Fibroblast of lung (primary cell): ENCODE data around the gene PLK2.

Experiments used
- EZH2 ChIP-seq: IDR thresholded peaks from 2 replicates; pipeline ENCODE4 v1.5.1; 2012; ENCODE audit warnings: low read length, control low read depth, mild to moderate bottlenecking; ENCODE audit errors: missing control alignments
- TF ChIP-seq, protein P1 (sequence below), 2 donors: IDR thresholded peaks in 1 of 2; conservative IDR thresholded peaks in 1 of 2; 1 replicate in 1 of 2; 2 replicates in 1 of 2; pipeline ENCODE4 v1.5.1; 2011 to 2012; ENCODE audit warnings: low read length in 2 of 2, control low read depth in 1 of 2, inconsistent platforms in 1 of 2, low read depth in 1 of 2, mild to moderate bottlenecking in 1 of 2

DNA sequence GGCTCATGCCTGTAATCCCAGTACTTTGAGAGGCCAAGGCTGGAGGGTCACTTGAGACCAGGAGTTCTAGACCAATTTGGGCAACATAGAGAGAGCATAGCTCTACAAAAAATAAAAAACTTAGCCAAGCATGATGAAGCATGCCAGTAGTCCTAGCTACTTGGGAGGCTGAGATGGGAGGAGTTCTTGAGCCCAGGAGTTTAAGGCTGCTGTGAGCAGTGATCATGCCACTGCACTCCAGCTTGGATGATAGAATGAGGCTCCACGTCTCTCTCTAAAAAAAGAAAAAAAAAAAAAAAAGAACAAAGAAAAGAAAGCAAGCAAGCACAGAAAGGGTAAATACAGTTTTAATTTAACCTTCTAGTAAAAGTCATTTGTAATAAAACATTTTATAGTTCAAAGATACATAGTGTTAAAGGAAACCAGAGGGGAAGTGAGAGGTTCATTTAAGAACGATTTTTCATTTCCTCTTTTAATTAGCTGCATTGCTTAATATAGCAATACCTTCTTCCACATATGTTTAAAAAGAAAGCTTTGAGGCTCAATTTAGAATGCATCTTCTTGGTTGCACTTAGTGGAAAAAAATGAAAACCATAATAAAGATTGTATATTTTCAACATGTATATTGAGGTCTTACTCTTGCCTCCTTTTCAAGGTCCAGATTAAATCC is 46.2 kb upstream of the PLK2 start:
- TF ChIP-seq, protein P1, sequence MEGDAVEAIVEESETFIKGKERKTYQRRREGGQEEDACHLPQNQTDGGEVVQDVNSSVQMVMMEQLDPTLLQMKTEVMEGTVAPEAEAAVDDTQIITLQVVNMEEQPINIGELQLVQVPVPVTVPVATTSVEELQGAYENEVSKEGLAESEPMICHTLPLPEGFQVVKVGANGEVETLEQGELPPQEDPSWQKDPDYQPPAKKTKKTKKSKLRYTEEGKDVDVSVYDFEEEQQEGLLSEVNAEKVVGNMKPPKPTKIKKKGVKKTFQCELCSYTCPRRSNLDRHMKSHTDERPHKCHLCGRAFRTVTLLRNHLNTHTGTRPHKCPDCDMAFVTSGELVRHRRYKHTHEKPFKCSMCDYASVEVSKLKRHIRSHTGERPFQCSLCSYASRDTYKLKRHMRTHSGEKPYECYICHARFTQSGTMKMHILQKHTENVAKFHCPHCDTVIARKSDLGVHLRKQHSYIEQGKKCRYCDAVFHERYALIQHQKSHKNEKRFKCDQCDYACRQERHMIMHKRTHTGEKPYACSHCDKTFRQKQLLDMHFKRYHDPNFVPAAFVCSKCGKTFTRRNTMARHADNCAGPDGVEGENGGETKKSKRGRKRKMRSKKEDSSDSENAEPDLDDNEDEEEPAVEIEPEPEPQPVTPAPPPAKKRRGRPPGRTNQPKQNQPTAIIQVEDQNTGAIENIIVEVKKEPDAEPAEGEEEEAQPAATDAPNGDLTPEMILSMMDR (conservative IDR thresholded peaks at IDR 0.05 in 1 of 2, IDR thresholded peaks at IDR 0.05 in 1 of 2; ENCODE audit: low read depth in 1 of 2, low read length in 2 of 2): no peak
- TF ChIP-seq EZH2: no peak
